ENCODE measurements around the gene RAMACL. TPM values are rescaled to one million over a fixed set of nuclear protein-coding genes. Genes with fewer than 3 reads are reported as not detected.

Gene RAMACL
- total RNA-seq, 1 experiment from 2014 or later, result 0.28 TPM

DNA sequence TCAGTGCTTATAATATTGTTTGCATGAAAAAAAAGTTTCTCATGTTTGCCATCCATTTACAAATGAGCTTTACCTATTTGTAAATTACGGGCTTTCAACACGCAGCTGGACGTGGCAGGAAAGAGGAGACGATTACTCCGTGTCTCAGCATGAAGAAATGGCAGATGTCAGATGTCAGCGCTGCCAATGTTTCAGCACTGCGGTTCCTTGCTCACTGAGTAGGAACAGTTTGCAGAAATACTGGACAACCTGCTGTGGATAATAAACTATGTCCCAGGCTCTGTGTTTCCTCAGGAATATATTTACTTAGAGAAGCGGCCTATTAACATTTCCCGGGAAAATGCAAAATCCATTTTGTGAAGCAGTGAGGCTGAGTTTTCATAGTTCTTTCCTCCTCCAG, 22.7 kb downstream of the RAMACL start:
- Histone ChIP-seq H3K79me1 (ENCODE audit: insufficient read depth, low read depth, low read length, poor library complexity, severe bottlenecking) (no peaks in the 10 kb centered on the region), H3K27ac (ENCODE audit: insufficient read length, low read depth, low read length) (no peak overlapping the region), H3K23me2 (ENCODE audit: insufficient read length, low read depth, low read length, poor library complexity, severe bottlenecking) (no peaks in the 10 kb centered on the region), H3K18ac (ENCODE audit: insufficient read length, low read depth, low read length) (no peak overlapping the region), H2BK15ac (ENCODE audit: low read depth, low read length) (no peak overlapping the region), H3K27me3 (ENCODE audit: insufficient read depth, low read length) (no peaks in the 10 kb centered on the region), H2AFZ (ENCODE audit: low read length) (no peak overlapping the region), H3K4ac (ENCODE audit: low read depth, low read length) (no peak overlapping the region), H3K9me3 (ENCODE audit: control insufficient read depth, low read depth, low read length) (no peaks in the 10 kb centered on the region), H2BK5ac (ENCODE audit: insufficient read length, low read length) (no peak overlapping the region), H3K14ac (ENCODE audit: insufficient read depth, low read length) (no peak overlapping the region), H4K20me1 (ENCODE audit: control insufficient read depth, insufficient read depth, insufficient read length) (no peaks in the 10 kb centered on the region), H3K9ac (ENCODE audit: extremely low read depth, insufficient read length, low read length) (no peak overlapping the region), H3K56ac (ENCODE audit: insufficient read length, low read depth, low read length) (no peak overlapping the region), H3T11ph (ENCODE audit: low read length) (no peak overlapping the region), H3K4me1 (ENCODE audit: insufficient read depth, low read length) (0 out of 2 replicates have a peak, but pooled peaks cover 5% of the 10 kb centered on the region), H4K91ac (ENCODE audit: insufficient read length, low read depth, low read length) (no peak overlapping the region), H2AK5ac (ENCODE audit: insufficient read length, low read length) (no peak overlapping the region), H3K4me2 (ENCODE audit: insufficient read depth, insufficient read length, low read length) (no peak overlapping the region), H4K5ac (ENCODE audit: insufficient read length, low read depth, low read length) (no peak overlapping the region), H4K8ac (replicated peaks; ENCODE audit: insufficient read length, low read depth, low read length) (no peak overlapping the region), H3K79me2 (ENCODE audit: insufficient read depth, low read length) (peaks cover 4% of the 10 kb centered on the region; the same call in 1 of the 2 replicates), H3K23ac (ENCODE audit: insufficient read length, low read depth, low read length) (no peak overlapping the region), H2BK20ac (ENCODE audit: low read depth, low read length, poor library complexity, severe bottlenecking) (no peak overlapping the region), H2BK120ac (ENCODE audit: low read depth, low read length, poor library complexity, severe bottlenecking) (no peak overlapping the region), H2BK12ac (ENCODE audit: insufficient read length, low read depth, low read length) (no peak overlapping the region)
- WGBS (ENCODE audit: extremely low coverage, insufficient read length, low lambda C conversion rate), result no CpG with 5 or more reads among the region's 9 CpGs
- no peaks in the 10 kb centered on the region; a peak in 1 of 5 replicates for H3K9me3 Mint-ChIP-seq
- TF ChIP-seq, protein P1, sequence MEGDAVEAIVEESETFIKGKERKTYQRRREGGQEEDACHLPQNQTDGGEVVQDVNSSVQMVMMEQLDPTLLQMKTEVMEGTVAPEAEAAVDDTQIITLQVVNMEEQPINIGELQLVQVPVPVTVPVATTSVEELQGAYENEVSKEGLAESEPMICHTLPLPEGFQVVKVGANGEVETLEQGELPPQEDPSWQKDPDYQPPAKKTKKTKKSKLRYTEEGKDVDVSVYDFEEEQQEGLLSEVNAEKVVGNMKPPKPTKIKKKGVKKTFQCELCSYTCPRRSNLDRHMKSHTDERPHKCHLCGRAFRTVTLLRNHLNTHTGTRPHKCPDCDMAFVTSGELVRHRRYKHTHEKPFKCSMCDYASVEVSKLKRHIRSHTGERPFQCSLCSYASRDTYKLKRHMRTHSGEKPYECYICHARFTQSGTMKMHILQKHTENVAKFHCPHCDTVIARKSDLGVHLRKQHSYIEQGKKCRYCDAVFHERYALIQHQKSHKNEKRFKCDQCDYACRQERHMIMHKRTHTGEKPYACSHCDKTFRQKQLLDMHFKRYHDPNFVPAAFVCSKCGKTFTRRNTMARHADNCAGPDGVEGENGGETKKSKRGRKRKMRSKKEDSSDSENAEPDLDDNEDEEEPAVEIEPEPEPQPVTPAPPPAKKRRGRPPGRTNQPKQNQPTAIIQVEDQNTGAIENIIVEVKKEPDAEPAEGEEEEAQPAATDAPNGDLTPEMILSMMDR (conservative IDR thresholded peaks at IDR 0.05), result no peak
- no peaks in the 10 kb centered on the region for H3K27me3 Mint-ChIP-seq (ENCODE audit: low read depth)
- H3K4me3 Mint-ChIP-seq, result no peak overlapping the region
- no peak overlapping the region for H3K27ac Mint-ChIP-seq
- no peak for DNase-seq
- H3K4me1 Mint-ChIP-seq, result peaks cover 15 to 21% of the 10 kb centered on the region in 2 experiments
- no peaks in the 10 kb centered on the region; a peak in 1 of 7 replicates for H3K36me3 Mint-ChIP-seq (ENCODE audit: insufficient read depth in 1 of 3, low read depth in 3 of 3)

All from H9 (cell line).